NB4 (cell line): ENCODE results near the gene VAPB.

Experiments
- DNase-seq: peaks from one replicate; pipeline ENCODE4 v3.0.0; 2010; ENCODE audit warnings: low read depth
- H3K4me3 ChIP-seq: one replicate; pipeline ENCODE4 v1.5.1; 2011; ENCODE audit warnings: mild to moderate bottlenecking, low read depth, low read length, moderate library complexity
- MAX ChIP-seq: IDR thresholded peaks from 2 replicates; pipeline ENCODE4 v1.6.1; 2011; ENCODE audit warnings: low read depth, low read length
- MYC ChIP-seq: IDR thresholded peaks from 2 replicates; pipeline ENCODE4 v1.6.1; 2011; ENCODE audit warnings: low read depth, low read length
- POLR2A ChIP-seq: IDR thresholded peaks from 2 replicates; pipeline ENCODE4 v1.6.1; 2011; ENCODE audit warnings: mild to moderate bottlenecking; ENCODE audit not compliant: insufficient read length; ENCODE audit errors: extremely low read depth
- TF ChIP-seq, protein P1 (sequence below): IDR thresholded peaks from one replicate; pipeline ENCODE4 v1.5.1; 2012; ENCODE audit warnings: low read depth, low read length

The VAPB gene

DNA sequence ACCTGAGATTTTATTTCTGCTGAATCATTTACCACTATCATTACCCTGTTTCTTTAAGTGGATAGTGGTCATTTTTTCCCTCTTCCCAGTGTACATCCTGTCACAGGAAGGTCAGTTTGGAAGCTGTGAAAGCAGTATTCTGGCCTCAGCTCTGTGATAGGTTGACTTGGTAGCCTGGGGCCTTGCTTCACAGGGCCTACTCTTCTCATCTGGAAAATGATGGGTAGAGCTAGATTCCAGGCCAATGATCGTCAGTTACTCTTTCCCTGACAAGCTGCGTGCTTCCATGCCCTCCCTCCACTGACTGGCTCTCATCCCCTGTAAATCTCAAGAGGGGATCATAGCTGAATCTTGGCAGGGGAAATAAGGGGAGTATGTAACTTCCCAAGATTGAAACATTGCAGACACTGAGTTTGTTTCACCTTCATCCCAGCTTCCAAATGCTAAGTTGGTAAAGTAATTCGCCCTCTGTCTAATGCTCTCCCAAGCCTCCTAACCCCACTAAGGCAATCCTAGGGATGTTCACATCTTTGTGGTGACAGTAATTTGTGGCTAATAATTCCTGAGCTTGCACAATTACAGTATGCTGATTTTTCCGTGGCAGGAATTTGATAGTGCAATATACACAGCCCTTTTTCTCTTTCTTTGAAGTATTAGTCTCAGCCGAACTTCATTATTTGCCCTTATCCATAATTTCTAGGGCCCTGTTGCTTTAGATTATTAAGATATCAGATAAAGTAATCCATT, 51.2 kb downstream of the VAPB start:
- no peak overlapping the region for H3K4me3 ChIP-seq
- TF ChIP-seq MYC, result no peak
- no peak for TF ChIP-seq MAX
- TF ChIP-seq, protein P1, sequence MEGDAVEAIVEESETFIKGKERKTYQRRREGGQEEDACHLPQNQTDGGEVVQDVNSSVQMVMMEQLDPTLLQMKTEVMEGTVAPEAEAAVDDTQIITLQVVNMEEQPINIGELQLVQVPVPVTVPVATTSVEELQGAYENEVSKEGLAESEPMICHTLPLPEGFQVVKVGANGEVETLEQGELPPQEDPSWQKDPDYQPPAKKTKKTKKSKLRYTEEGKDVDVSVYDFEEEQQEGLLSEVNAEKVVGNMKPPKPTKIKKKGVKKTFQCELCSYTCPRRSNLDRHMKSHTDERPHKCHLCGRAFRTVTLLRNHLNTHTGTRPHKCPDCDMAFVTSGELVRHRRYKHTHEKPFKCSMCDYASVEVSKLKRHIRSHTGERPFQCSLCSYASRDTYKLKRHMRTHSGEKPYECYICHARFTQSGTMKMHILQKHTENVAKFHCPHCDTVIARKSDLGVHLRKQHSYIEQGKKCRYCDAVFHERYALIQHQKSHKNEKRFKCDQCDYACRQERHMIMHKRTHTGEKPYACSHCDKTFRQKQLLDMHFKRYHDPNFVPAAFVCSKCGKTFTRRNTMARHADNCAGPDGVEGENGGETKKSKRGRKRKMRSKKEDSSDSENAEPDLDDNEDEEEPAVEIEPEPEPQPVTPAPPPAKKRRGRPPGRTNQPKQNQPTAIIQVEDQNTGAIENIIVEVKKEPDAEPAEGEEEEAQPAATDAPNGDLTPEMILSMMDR, result no peak
- TF ChIP-seq POLR2A, result no peak
- no peak for DNase-seq

DNA sequence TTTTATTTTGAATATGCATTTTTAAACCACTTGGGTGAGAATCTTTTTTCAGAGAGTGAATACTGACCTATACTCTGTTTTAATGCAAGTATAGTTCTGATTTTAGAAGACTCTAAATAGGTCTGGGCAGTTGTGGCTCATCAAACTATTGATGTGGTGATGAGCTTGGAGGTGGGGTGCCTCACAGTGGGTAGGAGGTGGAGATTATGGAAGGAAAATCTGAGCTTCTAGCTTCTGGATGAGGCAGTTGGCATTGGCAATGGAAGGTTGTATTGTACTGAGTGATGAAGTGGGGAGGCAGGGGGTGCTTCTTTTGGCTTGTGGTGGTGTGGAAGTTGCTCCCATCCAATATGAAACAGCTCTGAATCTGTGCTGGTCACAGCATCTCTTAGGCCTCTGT, 52.7 kb downstream of the VAPB start:
- TF ChIP-seq POLR2A (no peak), MAX (no peak), MYC (no peak)
- TF ChIP-seq, protein P1, result no peak
- no peak for DNase-seq
- no peak overlapping the region for H3K4me3 ChIP-seq

DNA sequence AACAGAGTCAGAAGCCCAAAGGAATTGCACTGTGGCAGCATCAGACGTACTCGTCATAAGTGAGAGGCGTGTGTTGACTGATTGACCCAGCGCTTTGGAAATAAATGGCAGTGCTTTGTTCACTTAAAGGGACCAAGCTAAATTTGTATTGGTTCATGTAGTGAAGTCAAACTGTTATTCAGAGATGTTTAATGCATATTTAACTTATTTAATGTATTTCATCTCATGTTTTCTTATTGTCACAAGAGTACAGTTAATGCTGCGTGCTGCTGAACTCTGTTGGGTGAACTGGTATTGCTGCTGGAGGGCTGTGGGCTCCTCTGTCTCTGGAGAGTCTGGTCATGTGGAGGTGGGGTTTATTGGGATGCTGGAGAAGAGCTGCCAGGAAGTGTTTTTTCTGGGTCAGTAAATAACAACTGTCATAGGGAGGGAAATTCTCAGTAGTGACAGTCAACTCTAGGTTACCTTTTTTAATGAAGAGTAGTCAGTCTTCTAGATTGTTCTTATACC, 55.8 kb downstream of the VAPB start:
- TF ChIP-seq MAX, result no peak
- TF ChIP-seq POLR2A, result no peak
- TF ChIP-seq MYC, result no peak
- TF ChIP-seq, protein P1, result no peak
- no peak for DNase-seq
- H3K4me3 ChIP-seq, result no peak overlapping the region

DNA sequence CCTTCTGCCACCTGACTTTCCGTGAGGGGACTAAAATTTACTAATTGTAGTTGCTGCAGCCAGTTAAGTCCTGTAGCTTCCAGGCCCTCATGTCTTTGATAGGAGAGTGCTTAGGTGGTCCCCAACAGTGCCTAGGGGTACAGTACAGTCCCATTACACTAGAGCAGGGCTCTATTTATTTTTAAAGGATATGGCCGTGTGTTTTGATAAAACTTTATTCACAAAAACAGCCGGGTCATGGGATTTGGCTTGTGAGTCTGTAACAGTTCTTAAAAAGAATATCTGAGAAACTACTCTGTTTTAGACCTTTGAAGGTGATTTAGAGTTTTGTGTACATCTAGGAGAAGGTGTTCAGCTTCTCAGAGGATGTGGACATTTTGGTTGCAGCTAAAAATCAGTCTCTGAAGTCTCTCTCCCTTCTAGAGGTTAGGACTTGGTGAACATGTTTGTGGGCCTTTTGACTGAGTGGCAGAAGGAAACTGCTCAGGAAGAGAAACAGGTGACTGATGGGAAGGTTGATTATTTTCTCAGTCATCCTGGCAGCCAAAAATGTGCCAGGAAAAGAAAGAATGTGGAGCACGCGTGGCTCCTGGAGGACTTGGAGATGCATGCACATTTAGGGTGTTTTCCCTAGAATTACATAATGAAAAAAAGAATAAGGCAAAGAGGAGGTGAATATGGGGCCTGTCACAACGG, 57.4 kb downstream of the VAPB start:
- H3K4me3 ChIP-seq, result no peak overlapping the region
- no peak for TF ChIP-seq MAX
- TF ChIP-seq POLR2A, result no peak
- TF ChIP-seq, protein P1, result no peak
- no peak for TF ChIP-seq MYC
- DNase-seq, result no peak

DNA sequence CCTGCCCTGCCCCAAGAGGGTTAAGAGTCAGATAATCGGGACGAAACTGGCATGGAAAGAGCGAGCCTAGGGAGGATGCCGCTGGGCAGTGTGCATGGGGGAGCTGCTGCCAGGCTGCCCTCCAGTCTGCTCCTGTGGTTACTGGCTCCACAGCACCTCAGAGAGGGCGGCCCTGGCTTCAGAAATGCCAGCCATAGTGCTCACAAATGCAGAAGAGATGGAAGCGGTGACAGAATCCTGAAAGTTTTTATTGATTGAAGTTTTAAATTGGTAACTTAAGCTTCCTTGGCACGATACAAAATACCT, 57.9 kb downstream of the VAPB start:
- no peak for DNase-seq
- no peak overlapping the region for H3K4me3 ChIP-seq
- TF ChIP-seq, protein P1, result no peak
- TF ChIP-seq POLR2A (no peak), MYC (no peak), MAX (no peak)
